Neural cell (in vitro differentiated cells): ENCODE results near the gene SLC7A6OS. TPM values are rescaled to one million over a fixed set of nuclear protein-coding genes. Genes with fewer than 3 reads are reported as not detected.

Experiments
- H2AFZ ChIP-seq: fragments of 200-600, 300-800 bp; sonication (generic), shearing (Covaris generic); 2 replicates; pipeline ENCODE4 v1.6.0; 2014; ENCODE audit warnings: low read depth, mild to moderate bottlenecking, antibody characterized with exemption, low read length, moderate library complexity
- H3F3A ChIP-seq: fragments of 200-600 bp; shearing (Covaris generic); 2 replicates; pipeline ENCODE4 v1.6.1; 2016; ENCODE audit warnings: mild to moderate bottlenecking, moderate library complexity, mixed read lengths, antibody characterized with exemption, low read length; ENCODE audit not compliant: insufficient read depth, poor library complexity, severe bottlenecking
- H3K27ac ChIP-seq: fragments of 200-600, 300-800 bp; sonication (generic), shearing (Covaris generic); 2 replicates; pipeline ENCODE4 v1.5.1; 2014; ENCODE audit warnings: mild to moderate bottlenecking, low read length, moderate library complexity
- H3K27me3 ChIP-seq: fragments of 300-800, 200-600 bp; sonication (generic), shearing (Covaris generic); 2 replicates; pipeline ENCODE4 v1.6.0; 2014; ENCODE audit warnings: mild to moderate bottlenecking, low read depth, low read length, moderate library complexity; ENCODE audit not compliant: insufficient read depth
- H3K36me3 ChIP-seq: fragments of 300-800, 200-600 bp; sonication (generic), shearing (Covaris generic); 2 replicates; pipeline ENCODE4 v1.5.1; 2014; ENCODE audit warnings: mild to moderate bottlenecking, antibody characterized with exemption, low read length, moderate library complexity; ENCODE audit not compliant: insufficient read depth
- H3K4me2 ChIP-seq: fragments of 300-800, 200-600 bp; sonication (generic), shearing (Covaris generic); 2 replicates; pipeline ENCODE4 v1.6.0; 2014; ENCODE audit warnings: mild to moderate bottlenecking, low read length
- H3K4me3 ChIP-seq: fragments of 300-800, 200-600 bp; sonication (generic), shearing (Covaris generic); 2 replicates; pipeline ENCODE4 v1.5.1; 2014; ENCODE audit warnings: mild to moderate bottlenecking, low read length, moderate library complexity
- H3K79me2 ChIP-seq: fragments of 200-600 bp; shearing (Covaris generic); replicated peaks from 2 replicates; pipeline ENCODE4 v1.6.0; 2014; ENCODE audit warnings: mild to moderate bottlenecking, low read length, moderate library complexity; ENCODE audit not compliant: insufficient read depth
- H3K9ac ChIP-seq: fragments of 300-800, 200-600 bp; sonication (generic), shearing (Covaris generic); 2 replicates; pipeline ENCODE4 v1.6.1; 2016; ENCODE audit warnings: mild to moderate bottlenecking, low read length, mixed read lengths
- H3K9me2 ChIP-seq: fragments of 200-600 bp; shearing (Covaris generic); 2 replicates; pipeline ENCODE4 v1.6.1; 2016; ENCODE audit warnings: mild to moderate bottlenecking, low read length, mixed read lengths; ENCODE audit not compliant: insufficient read depth
- H3K9me3 ChIP-seq: fragments of 200-600, 300-800 bp; sonication (generic), shearing (Covaris generic); 2 replicates; pipeline ENCODE4 v1.6.1; 2016; ENCODE audit warnings: mild to moderate bottlenecking, mixed run types, low read length, moderate library complexity, mixed read lengths
- H4K20me1 ChIP-seq: fragments of 200-600 bp; shearing (Covaris generic); 2 replicates; pipeline ENCODE4 v1.6.1; 2016; ENCODE audit warnings: mild to moderate bottlenecking, mixed run types; ENCODE audit not compliant: insufficient read depth
- EP300 ChIP-seq: fragments of 450-650 bp; conservative IDR thresholded peaks from 2 replicates; pipeline ENCODE4 v1.6.1; 2014; ENCODE audit warnings: antibody characterized with exemption, mild to moderate bottlenecking, moderate library complexity; ENCODE audit not compliant: poor library complexity, severe bottlenecking
- EZH2 ChIP-seq: fragments of 200-600, 300-800 bp; shearing (Covaris generic), sonication (generic); IDR thresholded peaks from 2 replicates; pipeline ENCODE4 v1.6.1; 2014; ENCODE audit warnings: antibody characterized with exemption, low read length, borderline replicate concordance, mild to moderate bottlenecking; ENCODE audit not compliant: insufficient read depth, poor library complexity, severe bottlenecking
- MXI1 ChIP-seq: fragments of 450-650 bp; conservative IDR thresholded peaks from 2 replicates; pipeline ENCODE4 v1.6.1; 2014; ENCODE audit warnings: antibody characterized with exemption, mild to moderate bottlenecking; ENCODE audit not compliant: poor library complexity, severe bottlenecking
- POLR2AphosphoS5 ChIP-seq: IDR thresholded peaks from 2 replicates; pipeline ENCODE4 v1.6.1; 2012
- RAD21 ChIP-seq: fragments of 450-650 bp; conservative IDR thresholded peaks from 2 replicates; pipeline ENCODE4 v1.6.1; 2014; ENCODE audit warnings: antibody characterized with exemption, mild to moderate bottlenecking, moderate library complexity
- SMC3 ChIP-seq: fragments of 450-650 bp; conservative IDR thresholded peaks from 2 replicates; pipeline ENCODE4 v1.6.1; 2014; ENCODE audit warnings: antibody characterized with exemption, mild to moderate bottlenecking, moderate library complexity; ENCODE audit not compliant: poor library complexity
- TAF1 ChIP-seq: IDR thresholded peaks from 2 replicates; pipeline ENCODE4 v1.6.1; 2012; ENCODE audit warnings: low read depth
- polyA plus RNA-seq: library from polyadenylated mRNA; depleted of rRNA; stranded (reverse); fragments of >200 nt; gene quantifications from 2 replicates; pipeline ENCODE4 v1.2.3, GENCODE V29; 2014
- TF ChIP-seq, protein P1 (sequence below): IDR thresholded peaks from 2 replicates; pipeline ENCODE4 v1.6.1; 2012; ENCODE audit warnings: borderline replicate concordance
- TF ChIP-seq, protein P2 (sequence below): fragments of 450-650 bp; IDR thresholded peaks from 2 replicates; pipeline ENCODE4 v1.5.1; 2014; ENCODE audit warnings: antibody characterized with exemption, mild to moderate bottlenecking, moderate library complexity; ENCODE audit not compliant: poor library complexity, severe bottlenecking

SLC7A6OS gene
- polyA plus RNA-seq, 1 donor from 2014 or later = 21.3 TPM

DNA sequence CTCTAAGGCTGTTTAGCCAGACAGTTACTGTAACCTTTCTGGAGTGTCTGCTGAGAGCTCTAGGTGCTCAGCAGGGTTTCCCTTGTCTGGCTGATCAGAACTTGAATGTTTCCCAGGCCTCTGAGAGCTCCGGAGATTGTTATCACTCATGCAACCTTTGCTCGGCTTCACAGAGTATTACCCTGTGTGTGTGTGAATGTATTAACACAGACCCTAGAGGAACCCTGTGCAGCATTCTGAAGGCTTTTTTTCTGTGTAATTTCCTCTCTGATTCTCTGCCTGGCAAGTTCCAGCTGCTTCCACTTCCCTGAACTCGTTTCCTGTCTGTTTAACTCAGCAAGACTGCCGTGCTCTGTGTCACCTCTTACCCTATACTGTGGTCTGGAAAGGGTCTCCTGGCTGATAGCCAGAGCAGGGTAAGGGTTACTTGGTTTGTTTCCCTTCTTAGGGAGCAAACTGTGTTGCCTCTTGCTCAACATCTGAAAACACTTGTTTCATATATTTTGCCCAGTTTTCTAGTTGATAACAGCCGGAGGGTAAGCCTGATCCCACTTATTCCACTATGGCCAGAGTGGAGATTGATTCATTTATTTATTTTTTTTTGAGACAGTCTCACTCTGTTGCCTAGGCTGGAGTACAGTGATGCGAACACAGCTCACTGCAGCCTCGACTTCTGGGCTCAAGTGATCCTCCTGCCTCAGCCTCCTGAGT is 21.8 kb upstream of the SLC7A6OS start:
- no peaks in the 10 kb centered on the region for H3K9me2 ChIP-seq
- no peaks in the 10 kb centered on the region for H3K79me2 ChIP-seq
- H2AFZ ChIP-seq = no peak overlapping the region
- no peak overlapping the region for H3K27ac ChIP-seq
- H3K4me3 ChIP-seq = no peak overlapping the region
- H3K9ac ChIP-seq = no peak overlapping the region
- no peak for TF ChIP-seq TAF1
- no peak for TF ChIP-seq POLR2AphosphoS5
- no peak for TF ChIP-seq EP300
- TF ChIP-seq MXI1 = no peak
- no peak for TF ChIP-seq EZH2
- H3K9me3 ChIP-seq = no peaks in the 10 kb centered on the region
- no peaks in the 10 kb centered on the region for H4K20me1 ChIP-seq
- H3K27me3 ChIP-seq = no peaks in the 10 kb centered on the region
- no peak overlapping the region for H3K4me2 ChIP-seq
- no peaks in the 10 kb centered on the region for H3K36me3 ChIP-seq
- no peaks in the 10 kb centered on the region for H3F3A ChIP-seq

DNA sequence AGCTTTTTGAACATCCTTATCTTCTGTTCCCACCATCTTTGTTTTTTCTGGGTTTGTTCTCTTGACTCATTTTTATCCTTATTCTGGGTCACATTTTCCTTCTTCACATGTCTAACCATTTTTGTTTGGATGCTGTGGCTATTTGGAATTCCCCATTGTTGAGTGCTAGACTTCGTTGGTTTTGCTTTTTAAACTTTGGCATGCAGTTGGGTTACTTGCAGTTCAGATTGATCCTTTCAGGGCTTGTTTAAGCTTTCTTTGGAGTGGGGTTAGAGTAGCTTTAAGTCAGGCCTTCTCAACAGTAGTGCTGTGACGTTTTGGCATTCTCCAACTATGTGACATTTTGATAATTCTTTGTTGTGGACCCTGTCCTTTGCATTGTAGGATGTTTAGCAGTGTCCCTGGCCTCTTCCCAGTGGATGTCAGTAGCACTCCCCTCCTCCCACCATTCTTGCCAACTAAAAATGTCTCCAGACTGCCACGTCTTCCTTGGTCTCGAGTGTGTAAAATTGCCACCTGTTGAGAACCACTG is 21.2 kb upstream of the SLC7A6OS start:
- H3K27ac ChIP-seq = no peak overlapping the region
- no peaks in the 10 kb centered on the region for H3K9me3 ChIP-seq
- no peaks in the 10 kb centered on the region for H3K9me2 ChIP-seq
- no peak overlapping the region for H3K4me2 ChIP-seq
- H3F3A ChIP-seq = no peaks in the 10 kb centered on the region
- no peak overlapping the region for H3K9ac ChIP-seq
- no peaks in the 10 kb centered on the region for H3K79me2 ChIP-seq
- no peak for TF ChIP-seq POLR2AphosphoS5
- TF ChIP-seq RAD21 = no peak
- TF ChIP-seq, protein P1, sequence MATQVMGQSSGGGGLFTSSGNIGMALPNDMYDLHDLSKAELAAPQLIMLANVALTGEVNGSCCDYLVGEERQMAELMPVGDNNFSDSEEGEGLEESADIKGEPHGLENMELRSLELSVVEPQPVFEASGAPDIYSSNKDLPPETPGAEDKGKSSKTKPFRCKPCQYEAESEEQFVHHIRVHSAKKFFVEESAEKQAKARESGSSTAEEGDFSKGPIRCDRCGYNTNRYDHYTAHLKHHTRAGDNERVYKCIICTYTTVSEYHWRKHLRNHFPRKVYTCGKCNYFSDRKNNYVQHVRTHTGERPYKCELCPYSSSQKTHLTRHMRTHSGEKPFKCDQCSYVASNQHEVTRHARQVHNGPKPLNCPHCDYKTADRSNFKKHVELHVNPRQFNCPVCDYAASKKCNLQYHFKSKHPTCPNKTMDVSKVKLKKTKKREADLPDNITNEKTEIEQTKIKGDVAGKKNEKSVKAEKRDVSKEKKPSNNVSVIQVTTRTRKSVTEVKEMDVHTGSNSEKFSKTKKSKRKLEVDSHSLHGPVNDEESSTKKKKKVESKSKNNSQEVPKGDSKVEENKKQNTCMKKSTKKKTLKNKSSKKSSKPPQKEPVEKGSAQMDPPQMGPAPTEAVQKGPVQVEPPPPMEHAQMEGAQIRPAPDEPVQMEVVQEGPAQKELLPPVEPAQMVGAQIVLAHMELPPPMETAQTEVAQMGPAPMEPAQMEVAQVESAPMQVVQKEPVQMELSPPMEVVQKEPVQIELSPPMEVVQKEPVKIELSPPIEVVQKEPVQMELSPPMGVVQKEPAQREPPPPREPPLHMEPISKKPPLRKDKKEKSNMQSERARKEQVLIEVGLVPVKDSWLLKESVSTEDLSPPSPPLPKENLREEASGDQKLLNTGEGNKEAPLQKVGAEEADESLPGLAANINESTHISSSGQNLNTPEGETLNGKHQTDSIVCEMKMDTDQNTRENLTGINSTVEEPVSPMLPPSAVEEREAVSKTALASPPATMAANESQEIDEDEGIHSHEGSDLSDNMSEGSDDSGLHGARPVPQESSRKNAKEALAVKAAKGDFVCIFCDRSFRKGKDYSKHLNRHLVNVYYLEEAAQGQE = no peak
- TF ChIP-seq EZH2 = no peak
- no peak for TF ChIP-seq TAF1
- TF ChIP-seq, protein P2, sequence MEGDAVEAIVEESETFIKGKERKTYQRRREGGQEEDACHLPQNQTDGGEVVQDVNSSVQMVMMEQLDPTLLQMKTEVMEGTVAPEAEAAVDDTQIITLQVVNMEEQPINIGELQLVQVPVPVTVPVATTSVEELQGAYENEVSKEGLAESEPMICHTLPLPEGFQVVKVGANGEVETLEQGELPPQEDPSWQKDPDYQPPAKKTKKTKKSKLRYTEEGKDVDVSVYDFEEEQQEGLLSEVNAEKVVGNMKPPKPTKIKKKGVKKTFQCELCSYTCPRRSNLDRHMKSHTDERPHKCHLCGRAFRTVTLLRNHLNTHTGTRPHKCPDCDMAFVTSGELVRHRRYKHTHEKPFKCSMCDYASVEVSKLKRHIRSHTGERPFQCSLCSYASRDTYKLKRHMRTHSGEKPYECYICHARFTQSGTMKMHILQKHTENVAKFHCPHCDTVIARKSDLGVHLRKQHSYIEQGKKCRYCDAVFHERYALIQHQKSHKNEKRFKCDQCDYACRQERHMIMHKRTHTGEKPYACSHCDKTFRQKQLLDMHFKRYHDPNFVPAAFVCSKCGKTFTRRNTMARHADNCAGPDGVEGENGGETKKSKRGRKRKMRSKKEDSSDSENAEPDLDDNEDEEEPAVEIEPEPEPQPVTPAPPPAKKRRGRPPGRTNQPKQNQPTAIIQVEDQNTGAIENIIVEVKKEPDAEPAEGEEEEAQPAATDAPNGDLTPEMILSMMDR = no peak
- no peak for TF ChIP-seq SMC3
- TF ChIP-seq EP300 = no peak
- no peak for TF ChIP-seq MXI1
- no peaks in the 10 kb centered on the region for H3K27me3 ChIP-seq
- no peak overlapping the region for H2AFZ ChIP-seq
- no peak overlapping the region for H3K4me3 ChIP-seq
- H3K36me3 ChIP-seq = no peaks in the 10 kb centered on the region
- no peaks in the 10 kb centered on the region for H4K20me1 ChIP-seq
